Panc1 (cell line): ENCODE results near the gene SND1. TPM values are rescaled to one million over a fixed set of nuclear protein-coding genes. Genes with fewer than 3 reads are reported as not detected.

Experiments used
- ATAC-seq: fragments of 200-7000 bp; cut with Tn5 transposase; 2 replicates; pipeline ENCODE4 v1.9.1; 2020; ENCODE audit warnings: mild to moderate bottlenecking, moderate library complexity
- BruUV-seq: library from RNA; stranded (reverse); fragments of 400-500 nt; replicated peaks from 2 replicates; lab custom pipeline; 2021; lab: Mats Ljungman, UMichigan
- CTCF ChIA-PET: fragments of 300-600 bp; sonication (Branson Sonifier 250); formaldehyde crosslinking; loops from one replicate; lab custom pipeline; 2022; ENCODE audit warnings: antibody characterized with exemption; lab: Charles Lee
- POLR2A ChIA-PET: fragments of 300-600 bp; sonication (Branson Sonifier 250); formaldehyde crosslinking; loops from one replicate; lab custom pipeline; 2022; ENCODE audit warnings: antibody characterized with exemption; lab: Charles Lee
- DNase-seq: peaks from one replicate; pipeline ENCODE4 v3.0.0-alpha.2; 2010; ENCODE audit warnings: low read depth, low spot score
- H3K27ac ChIP-seq: 2 replicates; pipeline ENCODE4 v1.5.1; 2011; ENCODE audit warnings: mild to moderate bottlenecking, low read length, inconsistent platforms
- H3K27me3 ChIP-seq: fragments of 200-500 bp; sonication (Bioruptor generic); 2 replicates; pipeline ENCODE4 v1.6.0; 2014; ENCODE audit warnings: low read length, inconsistent platforms; ENCODE audit not compliant: control insufficient read depth, insufficient read depth
- H3K36me3 ChIP-seq: fragments of 200-500 bp; sonication (Bioruptor generic); 2 replicates; pipeline ENCODE4 v1.5.1; 2014; ENCODE audit warnings: inconsistent platforms, mild to moderate bottlenecking, low read length, moderate library complexity; ENCODE audit not compliant: control insufficient read depth, insufficient read depth
- H3K4me1 ChIP-seq: 2 replicates; pipeline ENCODE4 v1.5.1; 2011; ENCODE audit warnings: inconsistent platforms, mild to moderate bottlenecking, low read length, moderate library complexity; ENCODE audit not compliant: control insufficient read depth, insufficient read depth
- H3K4me3 ChIP-seq, 2 experiments: 2 replicates each; pipeline ENCODE4 v1.5.1; 2011 to 2012; ENCODE audit warnings: low read depth in 2 of 2, low read length in 2 of 2, mild to moderate bottlenecking in 2 of 2, inconsistent platforms in 1 of 2, moderate library complexity in 1 of 2
- H3K9me3 ChIP-seq: fragments of 200-500 bp; sonication (Bioruptor generic); 2 replicates; pipeline ENCODE4 v1.5.1; 2014; ENCODE audit warnings: low read depth, mild to moderate bottlenecking, inconsistent platforms, low read length, moderate library complexity; ENCODE audit not compliant: control insufficient read depth, insufficient read depth
- POLR2AphosphoS5 ChIP-seq: IDR thresholded peaks from 2 replicates; pipeline ENCODE4 v1.6.1; 2012; ENCODE audit warnings: mild to moderate bottlenecking, low read depth, low read length, moderate library complexity
- REST ChIP-seq, 2 experiments: IDR thresholded peaks; 2 replicates each; pipeline ENCODE4 v1.6.1; 2011 to 2012; ENCODE audit warnings: low read depth in 2 of 2, control low read depth in 1 of 2, low read length in 1 of 2, mild to moderate bottlenecking in 1 of 2, moderate library complexity in 1 of 2; ENCODE audit not compliant: insufficient read depth in 1 of 2
- SIN3A ChIP-seq: IDR thresholded peaks from 2 replicates; pipeline ENCODE4 v1.6.1; 2012; ENCODE audit warnings: low read depth, mild to moderate bottlenecking, low read length, moderate library complexity, borderline replicate concordance; ENCODE audit not compliant: insufficient read depth
- TCF7L2 ChIP-seq: IDR thresholded peaks from 2 replicates; pipeline ENCODE4 v1.6.1; 2011; ENCODE audit warnings: mild to moderate bottlenecking, low read depth, low read length, inconsistent platforms
- in situ Hi-C: cut with HindIII; loops from 2 replicates; pipeline ENCODE4 v1.10.0; 2016; ENCODE audit warnings: low sequenced_read_pairs, low pct_unique_long_range_greater_than_20kb
- intact Hi-C: fragments of 100-400 bp; cut with micrococcal nuclease; formaldehyde crosslinking; loops from one replicate; pipeline ENCODE4 v1.10.0; 2022; ENCODE audit not compliant: unreplicated experiment
- total RNA-seq: library from RNA; stranded (reverse); gene quantifications from one replicate; pipeline ENCODE4 v1.2.1, GENCODE V29; 2021; ENCODE audit not compliant: unreplicated experiment
- TF ChIP-seq, protein P1 (sequence below): fragments of 450-650 bp; IDR thresholded peaks from 2 replicates; pipeline ENCODE4 v1.5.1; 2017; ENCODE audit warnings: mild to moderate bottlenecking

SND1 gene
- total RNA-seq, 1 experiment from 2014 or later: 176 TPM

DNA sequence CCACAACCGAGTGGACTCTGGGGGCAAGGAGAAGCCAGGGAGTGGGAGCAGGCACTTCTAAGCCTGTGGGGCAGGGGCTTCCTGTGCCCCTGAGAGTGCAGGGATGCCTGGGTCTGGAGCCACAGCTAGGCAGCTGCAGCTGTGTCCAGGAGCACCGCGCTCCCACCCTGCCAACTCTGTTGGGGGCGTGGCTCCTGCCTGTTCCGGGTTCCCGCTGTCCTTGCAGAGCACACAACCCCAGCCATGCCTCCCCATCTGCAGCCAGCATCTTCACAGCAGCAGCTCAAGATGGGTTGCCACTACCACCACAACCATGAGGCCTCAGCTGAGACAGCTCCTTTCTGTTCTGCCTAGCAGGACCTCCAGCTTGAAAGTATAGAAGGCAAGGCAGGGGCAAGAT lies 42.7 kb upstream of the SND1 start:
- DNase-seq (no peak), ATAC-seq (no peak)
- Histone ChIP-seq H3K27ac (no peak overlapping the region), H3K4me3 (no peak overlapping the region), H3K36me3 (no peaks in the 10 kb centered on the region), H3K9me3 (no peaks in the 10 kb centered on the region), H3K4me1 (no peaks in the 10 kb centered on the region), H3K27me3 (no peaks in the 10 kb centered on the region)
- no peak for TF ChIP-seq SIN3A
- no peak for TF ChIP-seq POLR2AphosphoS5
- TF ChIP-seq REST (IDR thresholded peaks at IDR 0.05; ENCODE audit: insufficient read depth in 1 of 2, low read depth in 2 of 2, low read length in 1 of 2): no peak
- no peak for TF ChIP-seq TCF7L2
- TF ChIP-seq, protein P1, sequence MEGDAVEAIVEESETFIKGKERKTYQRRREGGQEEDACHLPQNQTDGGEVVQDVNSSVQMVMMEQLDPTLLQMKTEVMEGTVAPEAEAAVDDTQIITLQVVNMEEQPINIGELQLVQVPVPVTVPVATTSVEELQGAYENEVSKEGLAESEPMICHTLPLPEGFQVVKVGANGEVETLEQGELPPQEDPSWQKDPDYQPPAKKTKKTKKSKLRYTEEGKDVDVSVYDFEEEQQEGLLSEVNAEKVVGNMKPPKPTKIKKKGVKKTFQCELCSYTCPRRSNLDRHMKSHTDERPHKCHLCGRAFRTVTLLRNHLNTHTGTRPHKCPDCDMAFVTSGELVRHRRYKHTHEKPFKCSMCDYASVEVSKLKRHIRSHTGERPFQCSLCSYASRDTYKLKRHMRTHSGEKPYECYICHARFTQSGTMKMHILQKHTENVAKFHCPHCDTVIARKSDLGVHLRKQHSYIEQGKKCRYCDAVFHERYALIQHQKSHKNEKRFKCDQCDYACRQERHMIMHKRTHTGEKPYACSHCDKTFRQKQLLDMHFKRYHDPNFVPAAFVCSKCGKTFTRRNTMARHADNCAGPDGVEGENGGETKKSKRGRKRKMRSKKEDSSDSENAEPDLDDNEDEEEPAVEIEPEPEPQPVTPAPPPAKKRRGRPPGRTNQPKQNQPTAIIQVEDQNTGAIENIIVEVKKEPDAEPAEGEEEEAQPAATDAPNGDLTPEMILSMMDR: no peak
- intact Hi-C loops: no loop called here
- in situ Hi-C loops: no loop called here
- BruUV-seq: no TSS peak
- ChIA-PET POLR2A (no interaction called here), CTCF (no interaction called here)

GRCh38 chr7:127612263-127612662 lies 39.7 kb upstream of the SND1 start:
- intact Hi-C loops (no loop called here), in situ Hi-C loops (no loop called here)
- Histone ChIP-seq H3K36me3 (no peaks in the 10 kb centered on the region), H3K4me3 (no peak overlapping the region), H3K4me1 (no peaks in the 10 kb centered on the region), H3K27me3 (peaks cover 19% of the 10 kb centered on the region), H3K9me3 (no peaks in the 10 kb centered on the region), H3K27ac (no peak overlapping the region)
- no peak for ATAC-seq
- TF ChIP-seq, protein P1: no peak
- no peak for TF ChIP-seq SIN3A
- TF ChIP-seq POLR2AphosphoS5: no peak
- TF ChIP-seq REST (IDR thresholded peaks at IDR 0.05; ENCODE audit: insufficient read depth in 1 of 2, low read depth in 2 of 2, low read length in 1 of 2): no peak
- no peak for TF ChIP-seq TCF7L2
- POLR2A ChIA-PET: no interaction called here
- CTCF ChIA-PET: no interaction called here
- DNase-seq: no peak
- no TSS peak for BruUV-seq
